K562 (cell line): ENCODE results near the gene GRAMD1B.

Experiments used
- CTCF ChIP-seq, 3 experiments: IDR thresholded peaks in 2 of 3; conservative IDR thresholded peaks in 1 of 3; 2 replicates each; pipeline ENCODE4 v1.5.1; 2011 to 2012; ENCODE audit warnings: low read length in 3 of 3, mild to moderate bottlenecking in 3 of 3, control low read depth in 2 of 3, improper control_type of control experiment in 1 of 3, inconsistent platforms in 1 of 3, low read depth in 1 of 3, mixed read lengths in 1 of 3, moderate library complexity in 1 of 3; ENCODE audit not compliant: insufficient read depth in 2 of 3
- ELF1 ChIP-seq: fragments of 200-800 bp; sonication (Bioruptor generic); IDR thresholded peaks from 2 replicates; pipeline ENCODE4 v1.6.1; 2016; ENCODE audit warnings: missing genetic modification characterization, missing compliant biosample characterization
- GABPB1 ChIP-seq: sonication (generic); formaldehyde crosslinking; IDR thresholded peaks from 2 replicates; pipeline ENCODE4 v1.8.0; 2022; ENCODE audit warnings: mild to moderate bottlenecking, missing genetic modification reagents
- HDAC1 ChIP-seq, 2 experiments: fragments of 450-650 bp; IDR thresholded peaks; 2 replicates each; pipeline ENCODE4 v1.6.1; 2016 to 2017; ENCODE audit warnings: inconsistent platforms in 1 of 2, mild to moderate bottlenecking in 1 of 2, moderate library complexity in 1 of 2
- POLR2G ChIP-seq: fragments of 200-400 bp; formaldehyde crosslinking; IDR thresholded peaks from 2 replicates; pipeline ENCODE4 v1.6.1; 2017; ENCODE audit warnings: low read depth, mild to moderate bottlenecking, antibody characterized with exemption, low read length, moderate library complexity
- PYGO2 ChIP-seq: fragments of 450-650 bp; IDR thresholded peaks from 2 replicates; pipeline ENCODE4 v1.6.1; 2016; ENCODE audit warnings: mild to moderate bottlenecking, missing genetic modification characterization, moderate library complexity, missing compliant biosample characterization
- RCOR1 ChIP-seq, 2 experiments: IDR thresholded peaks; 2 replicates each; pipeline ENCODE4 v1.6.1; 2012; ENCODE audit warnings: low read depth in 2 of 2, low read length in 2 of 2, borderline replicate concordance in 1 of 2, improper control_type of control experiment in 1 of 2
- TBP ChIP-seq: optimal IDR thresholded peaks from 2 replicates; pipeline ENCODE3; 2011; ENCODE audit warnings: low read depth, low read length, improper control_type of control experiment

- TF ChIP-seq CTCF (IDR thresholded peaks at IDR 0.05 in 2 of 3, conservative IDR thresholded peaks at IDR 0.05 in 1 of 3; ENCODE audit: insufficient read depth in 2 of 3, low read depth in 1 of 3, low read length in 3 of 3) (no peak), TBP (no peak), GABPB1 (CRISPR knock-in tag) (no peak), POLR2G (no peak), PYGO2 (tag) (no peak), RCOR1 (IDR thresholded peaks at IDR 0.05; ENCODE audit: borderline replicate concordance in 1 of 2, low read depth in 2 of 2, low read length in 2 of 2) (no peak), HDAC1 (IDR thresholded peaks at IDR 0.05) (no peak), ELF1 (tag) (no peak)
These were observed 840 bp downstream of the GRAMD1B start for GRCh38 chr11:123430721-123431497.
